Sigmoid colon (tissue), 7 donors: ENCODE data around the gene PER3. TPM values are rescaled to one million over a fixed set of nuclear protein-coding genes. Genes with fewer than 3 reads are reported as not detected.

Experiments
- DNase-seq: peaks from one replicate; pipeline ENCODE4 v3.0.0-alpha.2; 2019
- H3K27ac ChIP-seq, 4 donors: fragments of 200-600 bp; sonication (generic); one replicate each; pipeline ENCODE4 v1.5.1; 2016 to 2019; ENCODE audit warnings: mild to moderate bottlenecking in 1 of 4
- H3K27me3 ChIP-seq, 3 donors: fragments of 200-600 bp; sonication (generic); one replicate each; pipeline ENCODE4 v1.5.1; 2019; ENCODE audit warnings: mild to moderate bottlenecking in 1 of 3
- H3K36me3 ChIP-seq, 4 donors: fragments of 200-600 bp; sonication (generic); one replicate each; pipeline ENCODE4 v1.5.1; 2016 to 2019
- H3K4me1 ChIP-seq, 4 donors: fragments of 200-600 bp; sonication (generic); one replicate each; pipeline ENCODE4 v1.5.1; 2017 to 2019
- H3K4me3 ChIP-seq, 4 donors: fragments of 200-600 bp; sonication (generic); one replicate each; pipeline ENCODE4 v1.5.1; 2017 to 2019; ENCODE audit warnings: mild to moderate bottlenecking in 2 of 4, moderate library complexity in 1 of 4
- H3K9me3 ChIP-seq, 4 donors: fragments of 200-600 bp in 3 of 4; sonication (generic) in 3 of 4; one replicate each; pipeline versions ENCODE4 v1.5.1 to v1.6.1; 2013 to 2019
- EP300 ChIP-seq, 4 donors: sonication (generic); formaldehyde crosslinking; IDR thresholded peaks; one replicate each; pipeline ENCODE4 v1.6.1; 2017; ENCODE audit warnings: antibody characterized with exemption in 4 of 4
- POLR2A ChIP-seq, 2 donors: fragments of 450-650 bp; IDR thresholded peaks; one replicate each; pipeline ENCODE4 v1.6.1; 2016; ENCODE audit warnings: antibody characterized with exemption in 2 of 2, mild to moderate bottlenecking in 2 of 2, moderate library complexity in 2 of 2
- POLR2AphosphoS5 ChIP-seq, 4 donors: sonication (generic); formaldehyde crosslinking; IDR thresholded peaks; one replicate each; pipeline ENCODE4 v1.6.1; 2017; ENCODE audit warnings: antibody characterized with exemption in 4 of 4
- WGBS, 2 donors: extraction: QIAGEN DNeasy Blood & Tissue Kit; methylation state at CpG; one replicate each; pipeline ENCODE4 v1.1.7; 2013; 5-methylcytosine and 5-hydroxymethylcytosine counted together
- intact Hi-C: fragments of 100-400 bp; cut with DNase I; formaldehyde crosslinking; loops from one replicate; pipeline ENCODE4 v1.15.1; 2023
- polyA plus RNA-seq, 3 donors: library from polyadenylated mRNA; stranded (reverse); fragments of 200-250 nt; gene quantifications; one replicate each; pipeline ENCODE4 v1.2.3, GENCODE V29; 2013
- total RNA-seq, 4 donors: library from RNA; depleted of rRNA; stranded (reverse); fragments of >200 nt; gene quantifications; one replicate each; pipeline ENCODE4 v1.1.0, GENCODE V29; 2016
- TF ChIP-seq, protein P1 (sequence below), 4 experiments: fragments of 450-650 bp in 3 of 4; fragments of 200-600 bp in 1 of 4; IDR thresholded peaks; one replicate each; pipeline ENCODE4 v1.5.1; 2016 to 2019; ENCODE audit warnings: antibody characterized with exemption in 4 of 4, mild to moderate bottlenecking in 3 of 4, moderate library complexity in 2 of 4
- donor health status: healthy with polysubstance abuse.
- donor health status: Bipolar disorder and iron deficiency.
- donor health status: healthy.

Gene PER3
- total and polyA plus RNA-seq, 7 donors = 2.1 to 57.1 (median 36.1) TPM

DNA sequence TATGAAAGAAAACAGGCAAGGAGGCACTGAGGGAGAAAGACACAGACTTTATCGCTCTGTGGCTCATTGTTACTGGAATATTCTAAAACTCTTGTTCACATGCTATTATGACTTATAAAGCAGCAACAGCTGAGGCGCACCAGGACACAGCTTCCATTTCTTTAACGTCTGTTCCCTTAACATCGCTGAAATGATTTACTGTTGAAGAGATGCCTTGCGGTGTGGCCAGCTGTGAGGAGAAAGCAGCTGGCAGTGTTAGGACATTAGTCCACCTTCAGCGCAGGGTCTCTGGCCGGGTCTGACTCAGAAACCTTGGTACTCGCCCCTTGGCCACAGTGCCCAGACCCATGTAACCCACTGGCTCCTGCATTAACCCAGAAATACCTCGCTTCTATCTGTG, 3.1 kb upstream of the PER3 start:
- 88 to 91% methylated on average over 9 of the region's 9 CpGs for WGBS, 2 donors
- Histone ChIP-seq H3K27me3 (no peaks in the 10 kb centered on the region), H3K9me3 (no peaks in the 10 kb centered on the region), H3K27ac (no peak overlapping the region), H3K4me1 (peaks cover 0 to 27% (median 22%) of the 10 kb centered on the region in 4 donors), H3K36me3 (peaks cover 0 to 63% (median 18%) of the 10 kb centered on the region in 4 donors), H3K4me3 (no peak overlapping the region)
- intact Hi-C loops = no loop called here
- DNase-seq = no peak
- TF ChIP-seq POLR2AphosphoS5 (IDR thresholded peaks at IDR 0.05) = no peak
- TF ChIP-seq EP300 (IDR thresholded peaks at IDR 0.05) = no peak
- TF ChIP-seq, protein P1, sequence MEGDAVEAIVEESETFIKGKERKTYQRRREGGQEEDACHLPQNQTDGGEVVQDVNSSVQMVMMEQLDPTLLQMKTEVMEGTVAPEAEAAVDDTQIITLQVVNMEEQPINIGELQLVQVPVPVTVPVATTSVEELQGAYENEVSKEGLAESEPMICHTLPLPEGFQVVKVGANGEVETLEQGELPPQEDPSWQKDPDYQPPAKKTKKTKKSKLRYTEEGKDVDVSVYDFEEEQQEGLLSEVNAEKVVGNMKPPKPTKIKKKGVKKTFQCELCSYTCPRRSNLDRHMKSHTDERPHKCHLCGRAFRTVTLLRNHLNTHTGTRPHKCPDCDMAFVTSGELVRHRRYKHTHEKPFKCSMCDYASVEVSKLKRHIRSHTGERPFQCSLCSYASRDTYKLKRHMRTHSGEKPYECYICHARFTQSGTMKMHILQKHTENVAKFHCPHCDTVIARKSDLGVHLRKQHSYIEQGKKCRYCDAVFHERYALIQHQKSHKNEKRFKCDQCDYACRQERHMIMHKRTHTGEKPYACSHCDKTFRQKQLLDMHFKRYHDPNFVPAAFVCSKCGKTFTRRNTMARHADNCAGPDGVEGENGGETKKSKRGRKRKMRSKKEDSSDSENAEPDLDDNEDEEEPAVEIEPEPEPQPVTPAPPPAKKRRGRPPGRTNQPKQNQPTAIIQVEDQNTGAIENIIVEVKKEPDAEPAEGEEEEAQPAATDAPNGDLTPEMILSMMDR (IDR thresholded peaks at IDR 0.05) = no peak
- TF ChIP-seq POLR2A (IDR thresholded peaks at IDR 0.05) = no peak

DNA sequence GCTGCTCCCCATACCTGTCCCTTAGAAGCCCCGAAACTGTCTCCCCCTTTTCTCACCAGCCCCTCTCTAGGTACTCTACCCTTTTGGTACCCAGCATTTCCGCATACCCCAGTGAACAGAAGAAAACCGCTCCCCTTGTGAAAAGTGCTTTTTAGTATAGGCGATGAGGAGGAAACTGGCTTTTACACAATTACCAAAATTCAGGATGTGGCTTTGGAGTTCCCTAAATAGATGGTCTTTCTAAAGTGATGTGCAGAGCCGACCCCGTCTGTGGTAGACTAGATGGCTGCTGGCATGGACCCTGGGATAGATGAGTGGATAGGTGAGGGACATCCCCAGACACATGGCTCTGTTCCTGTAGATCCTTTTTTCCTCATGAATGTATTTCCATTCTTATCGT, 2.6 kb upstream of the PER3 start:
- 47 to 67% methylated on average over 7 of the region's 7 CpGs for WGBS, 2 donors
- no peaks in the 10 kb centered on the region for H3K9me3 ChIP-seq
- H3K36me3 ChIP-seq = peaks cover 0 to 60% (median 18%) of the 10 kb centered on the region in 4 donors
- no peak for DNase-seq
- peaks cover 0 to 32% (median 28%) of the 10 kb centered on the region in 4 donors for H3K4me1 ChIP-seq
- intact Hi-C loops = no loop called here
- no peaks in the 10 kb centered on the region for H3K27me3 ChIP-seq
- no peak overlapping the region for H3K4me3 ChIP-seq
- TF ChIP-seq EP300 (IDR thresholded peaks at IDR 0.05) (no peak), POLR2A (IDR thresholded peaks at IDR 0.05) (no peak), POLR2AphosphoS5 (IDR thresholded peaks at IDR 0.05) (no peak)
- TF ChIP-seq, protein P1 (IDR thresholded peaks at IDR 0.05) = no peak
- peak overlapping the region in 1 of 4 donors; percentile 99 for H3K27ac ChIP-seq

DNA sequence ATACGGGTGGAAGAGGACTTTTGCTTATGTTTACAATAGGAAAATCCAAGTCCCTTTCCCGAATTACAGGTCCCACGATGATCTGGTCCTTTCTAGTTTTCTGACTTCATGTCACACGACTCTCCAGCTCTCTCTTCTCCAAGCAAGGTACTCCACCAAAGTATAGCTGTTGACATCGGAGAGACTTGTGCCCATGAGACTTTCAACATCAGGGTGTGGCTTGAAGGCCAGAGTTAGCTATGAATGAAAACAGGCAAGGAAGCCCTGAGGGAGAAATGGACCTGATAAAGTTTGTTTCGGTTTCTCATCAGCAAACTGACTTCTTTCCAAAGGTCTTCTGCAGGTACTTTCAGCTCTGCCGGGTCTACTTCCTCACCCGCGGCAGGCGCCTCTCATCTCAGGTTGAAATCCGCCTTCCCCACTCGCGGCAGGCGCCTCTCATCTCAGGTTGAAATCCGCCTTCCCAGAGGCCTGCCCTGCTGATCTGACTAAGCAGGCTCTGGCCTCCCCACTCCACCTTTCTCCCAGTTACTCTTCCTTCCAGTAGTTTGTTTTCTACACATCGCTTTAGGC, 2.1 kb upstream of the PER3 start:
- intact Hi-C loops = no loop called here
- Histone ChIP-seq H3K4me3 (no peak overlapping the region), H3K27ac (peak overlapping the region; percentile 90 to 99 (median 96)), H3K4me1 (peaks cover 0 to 37% (median 33%) of the 10 kb centered on the region in 4 donors), H3K9me3 (no peaks in the 10 kb centered on the region), H3K36me3 (peaks cover 0 to 59% (median 19%) of the 10 kb centered on the region in 4 donors), H3K27me3 (no peaks in the 10 kb centered on the region)
- no peak for DNase-seq
- TF ChIP-seq POLR2AphosphoS5 (IDR thresholded peaks at IDR 0.05) (no peak), EP300 (IDR thresholded peaks at IDR 0.05) (no peak), POLR2A (IDR thresholded peaks at IDR 0.05) (no peak)
- TF ChIP-seq, protein P1 (IDR thresholded peaks at IDR 0.05) = no peak
- WGBS, 2 donors = 54 to 78% methylated on average over 16 of the region's 16 CpGs

DNA sequence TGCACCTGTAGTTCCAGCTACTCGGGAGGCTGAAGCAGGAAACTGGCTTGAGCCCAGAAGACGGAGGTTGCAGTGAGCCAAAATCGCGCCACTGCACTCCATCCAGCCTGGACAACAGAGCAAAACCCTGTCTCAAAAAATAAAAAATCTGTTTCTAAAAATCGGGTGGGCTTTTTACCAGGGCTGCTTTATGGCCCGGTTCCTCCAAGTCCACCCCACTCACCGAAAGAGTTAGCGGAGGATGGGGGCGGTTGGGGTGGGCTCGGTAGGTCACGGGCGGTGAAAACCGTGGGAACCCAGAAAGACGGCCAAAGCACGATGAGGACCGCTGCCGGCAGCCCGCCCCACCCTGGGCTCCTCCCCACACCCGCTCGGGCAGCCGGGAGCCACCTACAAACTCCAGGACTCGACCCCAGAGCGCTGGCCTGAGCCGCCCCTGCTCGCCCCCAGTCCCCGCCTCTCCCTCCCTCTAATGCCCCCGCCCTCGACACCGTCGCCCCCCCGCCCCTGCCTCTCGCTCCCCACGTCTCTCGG, 846 bp upstream of the PER3 start:
- TF ChIP-seq POLR2AphosphoS5 (IDR thresholded peaks at IDR 0.05) (peak in 2 of 4 donors; percentile 59 to 62), EP300 (IDR thresholded peaks at IDR 0.05) (no peak), POLR2A (IDR thresholded peaks at IDR 0.05) (peak in 1 of 2 donors; percentile 26)
- Histone ChIP-seq H3K4me1 (peaks cover 0 to 49% (median 44%) of the 10 kb centered on the region in 4 donors), H3K27me3 (no peaks in the 10 kb centered on the region), H3K4me3 (peak overlapping the region; percentile 44 to 91 (median 70)), H3K36me3 (peaks cover 4 to 59% (median 7%) of the 10 kb centered on the region in 4 donors), H3K9me3 (no peaks in the 10 kb centered on the region), H3K27ac (peak overlapping the region; percentile 90 to 99 (median 96))
- 1 to 3% methylated on average over 34 of the region's 34 CpGs for WGBS, 2 donors
- peak; percentile 93 for DNase-seq
- intact Hi-C loops = no loop called here

DNA sequence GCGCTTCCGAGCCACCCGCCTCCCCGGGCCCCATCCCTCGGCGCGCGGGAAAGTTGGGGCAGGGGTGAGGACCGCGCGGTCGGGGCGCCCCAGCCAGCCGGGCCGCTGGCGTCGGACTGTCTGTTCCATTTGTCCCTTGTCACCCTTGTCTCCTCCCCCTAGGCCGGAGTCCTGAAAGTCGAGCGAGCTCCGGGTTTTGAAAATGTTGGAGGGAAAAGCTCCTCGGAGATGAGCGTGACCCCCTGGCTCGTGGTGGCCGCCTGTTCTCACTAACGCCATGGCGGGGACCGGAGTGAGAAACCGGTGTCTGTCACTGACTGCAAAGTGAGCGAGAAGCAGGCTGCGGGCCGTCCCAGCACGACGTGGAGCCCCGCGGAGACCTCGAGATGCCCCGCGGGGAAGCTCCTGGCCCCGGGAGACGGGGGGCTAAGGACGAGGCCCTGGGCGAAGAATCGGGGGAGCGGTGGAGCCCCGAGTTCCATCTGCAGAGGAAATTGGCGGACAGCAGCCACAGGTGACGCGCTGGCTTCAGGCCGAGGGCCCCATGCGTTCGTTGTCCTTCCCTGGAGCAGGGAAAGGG, 491 bp downstream of the PER3 start:
- WGBS, 2 donors = 48 to 63% methylated on average over 52 of the region's 52 CpGs
- TF ChIP-seq, protein P1 (IDR thresholded peaks at IDR 0.05) = no peak
- TF ChIP-seq POLR2A (IDR thresholded peaks at IDR 0.05) (no peak), POLR2AphosphoS5 (IDR thresholded peaks at IDR 0.05) (no peak), EP300 (IDR thresholded peaks at IDR 0.05) (no peak)
- intact Hi-C loops = loop anchor here (1.0 kb wide), 1 partner anchor 13 kb away; the partner anchor contains the start of gene VAMP3
- Histone ChIP-seq H3K4me3 (peak overlapping the region; percentile 57 to 91 (median 70)), H3K27me3 (no peaks in the 10 kb centered on the region), H3K4me1 (peaks cover 0 to 55% (median 49%) of the 10 kb centered on the region in 4 donors), H3K27ac (peak overlapping the region; percentile 94 to 99 (median 96)), H3K36me3 (peaks cover 0 to 59% (median 7%) of the 10 kb centered on the region in 4 donors), H3K9me3 (no peaks in the 10 kb centered on the region)
- DNase-seq = peak; percentile 79
